Mucosa of rectum (tissue), 2 donors: ENCODE data around the gene CRNN.

Experiments used
- H3K27ac ChIP-seq, 2 donors: one replicate each; pipeline ENCODE4 v1.7.0; 2013; ENCODE audit warnings: inconsistent platforms in 2 of 2, low read depth in 2 of 2, low read length in 2 of 2
- H3K27me3 ChIP-seq, 2 donors: one replicate each; pipeline ENCODE4 v1.7.0; 2013; ENCODE audit warnings: low read length in 2 of 2; ENCODE audit not compliant: control insufficient read depth in 2 of 2, insufficient read depth in 2 of 2
- H3K36me3 ChIP-seq, 2 donors: one replicate each; pipeline ENCODE4 v1.7.0; 2013; ENCODE audit warnings: low read length in 2 of 2; ENCODE audit not compliant: control insufficient read depth in 2 of 2, insufficient read depth in 2 of 2
- H3K4me1 ChIP-seq, 2 donors: one replicate each; pipeline ENCODE4 v1.7.0; 2013; ENCODE audit warnings: low read length in 2 of 2, mild to moderate bottlenecking in 1 of 2; ENCODE audit not compliant: control insufficient read depth in 2 of 2, insufficient read depth in 2 of 2
- H3K4me3 ChIP-seq, 2 donors: one replicate each; pipeline ENCODE4 v1.7.0; 2013; ENCODE audit warnings: low read length in 2 of 2
- H3K9ac ChIP-seq, 2 donors: one replicate each; pipeline ENCODE4 v1.7.0; 2013; ENCODE audit warnings: low read length in 2 of 2, low read depth in 1 of 2, mild to moderate bottlenecking in 1 of 2
- H3K9me3 ChIP-seq, 2 donors: one replicate each; pipeline ENCODE4 v1.7.0; 2013; ENCODE audit warnings: low read length in 2 of 2; ENCODE audit not compliant: control insufficient read depth in 2 of 2
- donor health status: healthy.
- donor health status: Normal muscosa, but diverticular disease.

The CRNN gene

DNA sequence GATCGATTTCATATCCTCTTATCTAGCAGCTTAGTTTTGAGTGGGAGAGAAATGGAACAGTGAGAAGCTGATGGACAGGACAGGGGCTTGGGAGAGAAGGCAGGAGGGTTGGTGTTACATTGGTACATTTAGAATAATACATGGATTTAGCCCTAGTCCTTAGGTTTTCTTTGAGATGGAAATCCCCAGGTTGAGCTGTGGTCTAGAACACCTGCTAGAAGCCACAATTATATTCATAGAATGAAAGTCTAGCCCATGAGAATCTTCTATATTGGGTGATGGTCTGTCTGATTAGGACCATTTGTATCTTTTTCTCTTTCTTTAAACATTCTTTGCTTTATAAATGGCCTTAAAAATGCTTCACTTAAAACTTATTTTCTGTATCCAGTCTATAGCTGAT lies 19.9 kb downstream of the CRNN start:
- H3K36me3 ChIP-seq = no peaks in the 10 kb centered on the region
- H3K9ac ChIP-seq = no peak overlapping the region
- no peak overlapping the region for H3K27ac ChIP-seq
- no peaks in the 10 kb centered on the region for H3K9me3 ChIP-seq
- H3K27me3 ChIP-seq = peaks cover 0 to 3% of the 10 kb centered on the region in 2 donors
- H3K4me1 ChIP-seq = no peaks in the 10 kb centered on the region
- no peak overlapping the region for H3K4me3 ChIP-seq

GRCh38 chr1:152392909-152393308 lies 21.2 kb downstream of the CRNN start:
- H3K27ac ChIP-seq = no peak overlapping the region
- H3K4me1 ChIP-seq = no peaks in the 10 kb centered on the region
- H3K9ac ChIP-seq = no peak overlapping the region
- H3K27me3 ChIP-seq = no peaks in the 10 kb centered on the region
- H3K4me3 ChIP-seq = no peak overlapping the region
- H3K9me3 ChIP-seq = no peaks in the 10 kb centered on the region
- H3K36me3 ChIP-seq = no peaks in the 10 kb centered on the region

GRCh38 chr1:152388889-152389288 lies 25.2 kb downstream of the CRNN start:
- Histone ChIP-seq H3K27me3 (no peaks in the 10 kb centered on the region), H3K9ac (no peak overlapping the region), H3K4me3 (no peak overlapping the region), H3K9me3 (no peaks in the 10 kb centered on the region), H3K4me1 (no peaks in the 10 kb centered on the region), H3K36me3 (no peaks in the 10 kb centered on the region), H3K27ac (no peak overlapping the region)

- Histone ChIP-seq H3K4me3 (no peak overlapping the region), H3K9me3 (no peaks in the 10 kb centered on the region)
Measured at GRCh38 chr1:152386940-152387339, 27.1 kb downstream of the CRNN start.

GRCh38 chr1:152380932-152381331 lies 33.1 kb downstream of the CRNN start:
- H3K9me3 ChIP-seq = no peaks in the 10 kb centered on the region
- no peaks in the 10 kb centered on the region for H3K36me3 ChIP-seq
- H3K4me1 ChIP-seq = no peaks in the 10 kb centered on the region
- H3K4me3 ChIP-seq = no peak overlapping the region
- no peaks in the 10 kb centered on the region for H3K27me3 ChIP-seq
- no peak overlapping the region for H3K9ac ChIP-seq
- H3K27ac ChIP-seq = no peak overlapping the region

More at GRCh38 chr1:152386940-152387339, 27.1 kb downstream of the CRNN start:
- Histone ChIP-seq H3K27ac (no peak overlapping the region), H3K36me3 (no peaks in the 10 kb centered on the region), H3K4me1 (no peaks in the 10 kb centered on the region), H3K9ac (no peak overlapping the region), H3K27me3 (no peaks in the 10 kb centered on the region)

DNA sequence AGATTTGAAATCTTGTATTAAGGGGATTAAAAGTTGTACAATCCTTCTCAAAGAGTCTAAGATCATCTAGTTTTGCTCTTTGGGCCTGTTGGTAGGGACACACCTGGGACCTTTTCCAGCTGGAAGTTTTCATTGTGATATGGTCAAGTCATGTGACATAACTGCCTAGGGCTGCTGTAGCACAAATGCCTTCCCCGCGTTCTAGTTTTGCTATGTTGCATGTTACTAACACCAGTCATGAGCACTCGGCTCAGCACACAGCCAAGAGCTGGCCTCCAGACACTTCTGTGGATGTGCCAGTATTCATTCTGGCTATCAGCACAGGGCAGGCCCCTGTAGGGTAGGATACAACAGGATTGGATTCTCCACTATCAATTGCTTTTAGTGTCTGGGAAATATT lies 39.6 kb downstream of the CRNN start:
- Histone ChIP-seq H3K4me1 (no peaks in the 10 kb centered on the region), H3K9ac (no peak overlapping the region), H3K4me3 (no peak overlapping the region), H3K27ac (no peak overlapping the region), H3K9me3 (no peaks in the 10 kb centered on the region), H3K27me3 (no peaks in the 10 kb centered on the region), H3K36me3 (no peaks in the 10 kb centered on the region)

GRCh38 chr1:152372672-152373071 lies 41.4 kb downstream of the CRNN start:
- Histone ChIP-seq H3K36me3 (no peaks in the 10 kb centered on the region), H3K4me1 (no peaks in the 10 kb centered on the region), H3K27ac (no peak overlapping the region), H3K4me3 (no peak overlapping the region), H3K9me3 (no peaks in the 10 kb centered on the region), H3K9ac (no peak overlapping the region), H3K27me3 (no peaks in the 10 kb centered on the region)

GRCh38 chr1:152367436-152367835 lies 46.6 kb downstream of the CRNN start:
- no peaks in the 10 kb centered on the region for H3K36me3 ChIP-seq
- H3K4me1 ChIP-seq = no peaks in the 10 kb centered on the region
- H3K4me3 ChIP-seq = no peak overlapping the region
- H3K9ac ChIP-seq = no peak overlapping the region
- H3K9me3 ChIP-seq = no peaks in the 10 kb centered on the region
- H3K27me3 ChIP-seq = no peaks in the 10 kb centered on the region
- H3K27ac ChIP-seq = no peak overlapping the region

DNA sequence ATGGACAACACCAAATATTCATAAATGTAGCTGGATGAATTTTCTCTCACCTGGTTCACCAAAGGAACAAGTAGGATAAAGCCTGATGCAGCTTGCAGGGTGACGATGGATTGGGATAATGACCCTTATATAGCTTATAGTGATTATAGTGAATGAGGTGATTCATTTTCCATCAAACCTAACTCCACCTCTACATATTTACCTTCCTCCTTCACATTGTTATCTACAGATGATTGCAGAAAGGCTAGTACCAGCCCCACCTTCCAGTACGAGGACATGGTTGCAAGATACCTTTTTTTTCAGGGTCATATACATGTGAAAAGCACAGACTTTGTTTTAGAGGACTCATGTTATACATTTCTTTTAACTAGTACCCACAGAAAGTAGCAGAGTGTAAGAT lies 54.2 kb downstream of the CRNN start, which contains the start of gene FLG2:
Gene FLG2 (minus strand): TSS at position 101 of the 400 bp plus-strand sequence. CDS start 1,122 bp downstream, outside the sequence.
- Histone ChIP-seq H3K27me3 (no peaks in the 10 kb centered on the region), H3K9me3 (no peaks in the 10 kb centered on the region), H3K4me3 (no peak within 1 kb of the TSS), H3K9ac (no peak within 1 kb of the TSS), H3K27ac (no peak within 1 kb of the TSS), H3K36me3 (no peaks in the 10 kb centered on the region), H3K4me1 (no peaks in the 10 kb centered on the region)
